SHP77 (cell line): ENCODE measurements around the gene CCM2.
A peak's percentile ranks its signal among the peaks of the same experiment; 100 is the strongest.

Source experiments
- DNase-seq, 2 experiments: peaks; one replicate each; lab custom pipeline; 2025; lab: John Stamatoyannopoulos, UW

Gene CCM2

DNA sequence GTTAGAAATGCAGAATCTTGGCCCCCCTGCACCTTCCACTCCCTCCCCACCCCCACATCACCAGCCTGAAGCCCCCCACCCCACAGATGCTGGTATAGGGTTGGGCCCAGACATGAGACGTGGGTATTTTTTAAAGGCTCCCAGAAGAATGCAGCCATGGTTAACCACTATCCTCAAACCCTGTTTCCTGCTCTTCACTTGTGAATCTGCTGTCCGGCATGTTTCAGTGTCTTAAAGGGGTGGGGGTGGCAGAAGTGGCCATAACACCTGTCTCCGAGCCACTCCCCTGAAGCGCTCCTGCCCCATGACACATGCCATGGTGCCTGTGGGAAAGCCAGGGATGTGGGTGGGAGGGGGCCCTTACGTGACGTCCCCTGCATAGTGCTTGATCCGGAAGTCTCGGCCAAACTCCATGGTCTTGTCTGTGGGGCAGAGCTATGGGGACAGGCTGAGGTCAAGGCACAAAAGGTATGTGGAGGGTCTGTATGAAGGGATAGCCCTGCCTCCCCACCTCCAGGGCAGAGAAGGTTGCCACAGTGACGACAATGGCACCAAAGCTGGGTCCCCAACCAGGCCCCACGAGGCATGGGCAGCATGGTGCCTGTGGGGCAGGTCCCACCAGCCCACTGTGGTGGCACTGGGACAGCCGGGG lies 30.8 kb upstream of the CCM2 start:
- DNase-seq: no peak

DNA sequence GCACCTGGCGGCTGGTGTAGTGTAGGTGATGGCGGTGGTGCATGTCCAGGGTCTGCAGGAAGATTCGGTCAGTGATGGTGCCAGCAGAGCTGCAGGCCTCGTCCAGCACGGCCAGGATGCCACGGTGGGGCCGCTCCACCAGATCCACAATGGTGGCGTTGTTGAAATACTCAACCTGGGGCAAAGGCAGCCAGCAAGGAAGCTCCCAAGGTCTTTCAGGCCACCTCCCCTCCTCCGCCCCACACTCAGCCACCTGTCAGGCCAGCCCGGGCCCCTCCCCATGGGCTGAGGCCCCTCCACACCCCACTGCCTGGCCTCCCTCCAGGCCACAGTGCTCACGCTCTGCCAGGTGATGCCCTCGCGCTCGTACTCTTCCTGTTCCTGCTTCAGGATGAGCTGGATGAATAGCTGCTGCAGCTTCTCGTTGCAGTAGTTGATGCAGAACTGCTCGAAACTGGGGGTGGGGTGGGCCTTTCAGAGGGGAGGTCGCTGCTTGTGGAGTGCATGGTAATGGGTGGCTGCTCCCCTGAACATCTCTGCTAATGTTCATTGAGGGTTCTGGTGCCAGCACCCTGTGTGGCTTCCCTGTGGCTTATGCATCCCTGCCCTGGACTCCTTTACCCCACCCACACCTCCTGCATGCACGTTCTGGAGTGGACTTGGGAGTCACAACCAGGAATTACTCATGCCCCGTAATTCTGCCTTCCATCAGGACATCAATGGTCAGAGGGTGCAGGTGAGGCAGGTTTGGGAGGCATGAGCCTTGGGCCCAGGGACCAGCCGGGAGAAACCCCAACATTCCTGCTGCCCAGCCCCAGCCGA lies 30.1 kb upstream of the CCM2 start:
- DNase-seq: no peak

DNA sequence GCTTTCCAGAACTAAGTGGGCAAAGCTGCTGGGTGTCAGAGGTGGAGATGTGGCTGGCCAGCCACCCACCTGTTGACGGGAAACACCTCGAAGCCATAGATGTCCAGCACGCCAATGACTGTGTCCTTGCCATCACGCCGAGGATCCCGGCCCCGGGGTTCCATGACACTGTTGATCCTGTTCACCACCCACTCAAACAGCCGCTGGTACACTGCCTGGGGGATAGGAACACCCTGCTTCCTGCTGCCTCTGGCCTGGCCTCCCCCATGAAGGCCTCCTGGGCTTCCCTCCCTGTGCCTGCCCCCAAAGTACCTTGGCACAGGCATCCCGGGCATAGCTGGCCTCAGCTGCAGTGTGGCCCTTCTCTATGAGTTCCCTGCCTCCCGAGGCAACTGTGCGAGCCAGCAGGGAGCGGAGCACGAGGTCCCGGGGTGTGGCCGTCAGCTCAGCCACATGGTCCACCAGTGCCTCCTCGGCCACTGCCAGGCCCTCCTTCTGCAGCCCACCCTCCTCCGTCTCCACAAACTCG lies 29.4 kb upstream of the CCM2 start:
- DNase-seq: no peak

DNA sequence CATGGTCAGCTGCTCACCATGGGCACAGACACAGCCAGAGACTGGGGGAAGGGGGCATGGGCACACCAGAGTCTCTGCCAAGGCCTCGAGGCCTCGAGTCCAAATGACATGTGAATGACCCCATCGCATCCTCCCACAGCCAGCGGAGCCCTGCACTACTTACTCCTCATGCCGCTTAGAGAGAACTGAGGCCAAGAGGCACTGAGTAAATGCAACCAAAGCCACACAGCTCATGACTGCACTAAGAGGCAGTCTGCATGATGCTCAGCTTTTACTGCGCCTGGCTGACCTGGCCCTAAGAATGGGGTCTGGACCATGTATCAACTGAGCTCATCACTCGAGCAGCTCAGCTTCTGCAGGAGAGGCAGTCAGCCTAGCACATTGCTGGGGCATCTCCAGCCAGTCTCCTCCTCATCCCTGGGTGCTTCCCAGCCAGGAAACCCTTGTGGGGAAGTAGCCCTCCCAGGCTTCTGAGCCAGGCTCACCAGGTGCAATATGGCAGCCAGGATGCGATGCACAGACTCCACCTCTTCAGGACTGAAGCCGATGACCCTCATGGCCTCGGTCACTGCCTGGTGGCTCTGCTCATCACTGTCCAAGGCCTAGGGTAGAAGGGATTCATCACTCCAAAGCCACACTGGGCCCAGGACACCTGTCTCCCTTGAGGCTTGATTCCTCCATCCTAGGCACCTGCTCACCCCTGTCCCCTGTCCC lies 28.7 kb upstream of the CCM2 start:
- DNase-seq: no peak

DNA sequence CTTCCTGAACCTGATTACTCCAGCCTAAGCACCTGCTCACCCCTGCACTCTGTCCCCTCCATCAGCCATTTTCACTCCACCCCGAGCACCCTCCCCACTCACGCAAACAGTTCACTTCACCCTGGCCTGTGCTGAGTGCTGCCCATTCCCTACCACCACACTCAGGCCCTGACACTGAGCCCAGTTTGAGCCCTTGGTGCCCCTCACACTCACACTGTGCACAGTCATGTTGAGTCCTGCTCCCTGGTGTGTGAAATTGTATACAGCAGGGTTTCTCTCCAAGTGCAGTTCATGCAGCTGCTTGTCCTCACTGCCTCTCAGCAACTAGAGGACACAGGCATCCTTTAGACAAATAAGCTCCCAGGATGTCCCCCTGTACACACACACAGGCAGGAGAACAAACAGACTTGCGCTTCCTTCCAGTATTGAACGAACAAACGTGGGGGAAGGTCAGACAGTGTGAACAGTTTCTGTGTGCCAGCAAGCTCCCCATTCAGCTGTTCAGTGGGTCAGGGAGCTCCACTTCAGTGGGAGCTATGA lies 28.0 kb upstream of the CCM2 start:
- DNase-seq: peak; percentile 60 to 64

DNA sequence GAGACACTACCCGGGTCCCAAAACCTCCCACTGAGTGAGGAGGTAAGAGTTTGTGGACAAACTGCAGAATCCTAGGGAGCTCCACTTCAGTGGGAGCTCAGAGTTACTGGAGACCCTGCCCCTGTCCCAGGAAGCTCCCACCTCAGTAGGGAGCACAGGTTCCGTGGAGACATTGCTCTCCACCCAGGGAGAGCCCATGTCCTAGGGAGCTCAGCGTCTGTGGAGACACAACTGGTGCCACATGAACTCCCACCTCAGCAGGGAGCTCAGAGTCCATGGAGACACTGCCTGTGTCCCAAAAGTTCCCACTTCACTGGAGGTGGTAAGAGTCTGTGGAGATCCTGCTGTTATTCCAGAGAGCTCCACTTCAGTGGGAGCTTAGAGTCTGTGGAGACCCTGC lies 27.4 kb upstream of the CCM2 start:
- no peak for DNase-seq

DNA sequence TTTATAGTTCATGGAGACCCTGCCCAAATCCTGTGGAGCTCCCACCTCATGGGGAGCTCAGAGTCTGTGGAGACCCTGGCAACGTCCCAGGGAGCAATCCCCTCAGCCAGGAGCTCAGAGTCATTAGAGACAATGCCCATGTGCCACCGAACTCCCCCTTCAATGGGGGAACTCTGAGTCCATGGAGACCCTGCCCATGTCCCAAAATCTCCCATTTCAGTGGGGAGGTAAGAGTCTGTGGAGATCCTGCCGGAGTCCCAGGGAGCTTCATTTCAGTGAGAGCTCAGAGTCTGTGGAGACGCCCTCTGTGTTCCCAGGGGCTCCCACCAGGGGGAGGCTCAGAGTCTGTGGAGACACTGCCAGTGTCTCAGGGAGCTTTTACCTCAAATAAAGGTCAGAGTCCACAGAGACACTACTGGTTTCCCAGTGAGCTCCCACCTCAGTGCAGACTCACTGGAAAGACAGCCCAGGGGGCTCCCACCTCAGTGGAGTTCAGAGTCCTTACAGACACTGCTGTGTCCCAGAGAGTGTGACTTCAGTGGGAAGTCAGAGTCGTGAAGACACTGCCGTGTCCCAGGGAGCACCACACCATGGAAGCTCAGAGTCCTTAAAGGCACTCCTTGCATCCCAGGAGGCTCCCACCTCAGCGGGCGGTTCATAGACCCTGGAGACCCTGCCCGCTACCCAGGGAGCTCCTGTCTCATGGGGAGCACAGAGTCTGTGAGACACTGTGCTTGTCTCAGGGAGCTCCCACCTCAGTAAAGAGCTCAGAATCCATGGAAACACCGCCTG lies 26.2 kb upstream of the CCM2 start:
- peak; percentile 17 to 51 for DNase-seq

DNA sequence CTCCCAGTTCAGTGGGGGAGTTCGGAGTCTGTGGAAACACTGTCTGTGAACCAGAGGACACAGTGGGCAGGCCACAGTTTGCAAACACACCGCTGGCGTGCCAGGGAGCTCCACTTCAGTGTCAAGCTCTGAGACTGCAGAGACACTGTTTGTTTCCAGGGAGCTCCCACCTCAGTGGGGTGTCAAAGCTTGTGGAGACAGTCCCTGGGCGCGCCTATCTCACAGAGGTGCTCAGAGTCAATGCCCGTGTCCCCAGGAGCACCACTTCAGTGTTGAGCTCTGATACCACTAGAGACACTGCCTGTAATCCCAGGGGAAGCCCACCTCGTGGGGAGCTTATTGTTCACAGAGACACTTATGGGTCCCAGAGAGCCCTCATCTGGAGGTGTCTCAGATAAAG lies 25.5 kb upstream of the CCM2 start:
- DNase-seq: no peak

DNA sequence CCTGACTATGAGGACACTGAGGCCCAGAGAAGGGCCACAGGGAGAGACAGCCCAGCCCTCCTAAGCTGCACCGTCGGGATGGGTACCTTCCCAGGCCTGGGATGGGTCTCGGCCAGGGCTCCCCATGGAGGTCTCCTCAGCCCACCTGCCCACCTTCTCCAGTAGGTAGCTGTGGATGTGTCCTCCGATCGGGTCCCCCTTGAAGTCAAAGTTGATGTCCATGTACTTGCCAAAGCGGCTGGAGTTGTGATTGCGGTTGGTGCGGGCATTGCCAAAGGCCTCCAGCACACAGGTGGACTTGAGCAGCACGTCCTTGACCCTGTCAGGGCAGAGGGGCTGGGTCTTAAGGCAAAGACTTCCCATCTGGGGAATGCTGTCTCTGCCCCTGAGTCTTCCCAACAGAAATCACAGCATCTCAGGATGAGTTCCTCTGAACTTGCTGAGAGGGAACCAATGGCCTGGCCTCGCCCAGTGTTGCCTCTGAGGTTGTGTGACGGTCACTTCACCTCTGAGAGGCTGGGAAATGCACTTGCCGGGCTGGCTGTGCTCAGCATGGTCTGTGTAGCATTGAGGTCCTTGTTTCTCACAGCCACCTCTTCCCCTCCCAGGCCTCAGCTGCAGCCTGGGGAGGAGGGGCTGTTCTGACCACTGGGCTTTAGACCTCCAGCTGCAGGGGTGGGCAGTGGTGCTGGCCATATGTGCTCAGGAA lies 24.5 kb upstream of the CCM2 start:
- no peak for DNase-seq

DNA sequence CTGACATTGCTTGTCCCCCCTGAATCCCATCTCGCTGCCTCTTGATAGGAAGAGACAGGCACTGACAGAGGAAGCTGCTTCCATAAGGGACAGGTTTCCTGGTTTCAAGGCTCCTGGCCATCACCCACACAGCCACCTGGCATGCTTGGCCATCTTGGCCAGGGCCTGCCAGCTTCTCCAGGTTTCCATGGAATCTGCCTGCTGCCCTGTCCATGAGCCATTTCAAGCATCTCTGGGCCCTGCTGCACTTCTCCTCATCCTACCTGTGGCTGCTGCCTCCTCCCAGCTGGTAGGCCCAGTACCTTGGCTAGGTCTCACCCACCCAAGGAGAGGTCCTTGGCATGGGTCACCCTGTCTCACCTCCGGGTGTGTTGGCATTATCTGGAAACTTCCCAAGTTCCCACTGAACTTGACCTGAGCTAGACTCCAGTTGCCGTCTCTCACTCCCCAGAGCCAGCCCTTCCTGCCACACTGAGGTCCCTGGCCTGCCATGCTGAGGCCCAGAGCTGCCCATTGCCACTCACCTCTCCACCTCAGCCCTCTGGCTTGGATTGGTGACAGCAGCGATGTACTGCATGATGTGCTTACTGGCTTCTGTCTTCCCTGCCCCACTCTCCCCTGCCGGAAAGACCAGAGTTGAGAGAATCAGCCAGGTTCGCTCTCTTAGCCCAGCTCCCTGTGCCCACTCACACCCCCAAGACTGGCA lies 23.8 kb upstream of the CCM2 start:
- no peak for DNase-seq

DNA sequence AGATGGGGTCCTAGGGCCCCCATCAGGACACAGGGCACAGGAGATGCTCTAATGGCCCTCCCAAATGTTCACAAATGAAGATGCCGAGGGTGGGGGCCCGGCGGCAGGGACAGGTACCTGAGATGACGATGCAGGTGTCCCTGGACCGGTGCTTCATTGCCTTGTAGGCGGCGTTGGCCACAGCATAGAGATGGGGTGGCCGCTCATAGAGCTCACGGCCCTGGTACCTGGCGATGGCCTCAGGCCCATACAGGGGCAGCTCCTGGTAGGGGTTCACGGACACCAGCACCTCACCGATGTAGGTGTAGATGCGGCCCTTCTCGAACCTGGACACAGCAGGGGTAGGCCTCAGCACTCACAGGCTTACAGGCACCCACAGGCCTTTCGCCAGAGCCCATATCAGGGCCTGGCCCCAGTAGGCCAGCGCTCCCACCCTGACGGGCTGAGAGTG lies 23.2 kb upstream of the CCM2 start:
- no peak for DNase-seq

DNA sequence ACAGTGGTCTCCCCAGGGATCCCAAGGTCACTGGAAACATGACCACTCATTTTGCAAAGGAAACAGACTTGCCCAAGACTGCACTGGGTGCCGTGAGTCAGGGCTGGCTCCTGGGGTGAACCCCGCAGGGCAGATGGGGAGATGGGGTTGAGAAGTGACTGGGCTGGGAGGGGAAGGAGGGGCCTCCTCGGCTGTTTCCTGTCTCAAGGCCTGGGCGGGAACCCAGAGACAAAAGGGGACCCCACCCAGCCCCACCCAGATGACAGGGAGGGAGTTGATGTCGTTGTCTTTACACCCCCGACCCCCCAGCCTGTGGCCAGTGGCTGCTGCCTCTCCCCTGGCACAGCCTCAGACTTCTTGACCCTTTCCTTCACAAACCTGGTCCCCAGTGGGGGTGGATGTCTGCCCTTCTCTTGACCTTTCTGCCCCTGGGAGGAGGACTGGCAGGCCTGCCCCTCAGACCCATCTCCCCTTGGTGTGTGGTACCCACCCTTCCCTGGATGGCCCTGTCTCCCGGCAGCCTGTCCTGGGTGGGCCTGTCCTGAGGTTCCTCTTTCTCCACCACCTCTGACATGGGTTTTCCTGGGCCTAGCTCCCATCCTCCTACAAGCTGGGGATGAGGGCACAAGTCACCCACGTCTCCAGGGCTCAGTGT lies 22.6 kb upstream of the CCM2 start:
- DNase-seq: no peak

DNA sequence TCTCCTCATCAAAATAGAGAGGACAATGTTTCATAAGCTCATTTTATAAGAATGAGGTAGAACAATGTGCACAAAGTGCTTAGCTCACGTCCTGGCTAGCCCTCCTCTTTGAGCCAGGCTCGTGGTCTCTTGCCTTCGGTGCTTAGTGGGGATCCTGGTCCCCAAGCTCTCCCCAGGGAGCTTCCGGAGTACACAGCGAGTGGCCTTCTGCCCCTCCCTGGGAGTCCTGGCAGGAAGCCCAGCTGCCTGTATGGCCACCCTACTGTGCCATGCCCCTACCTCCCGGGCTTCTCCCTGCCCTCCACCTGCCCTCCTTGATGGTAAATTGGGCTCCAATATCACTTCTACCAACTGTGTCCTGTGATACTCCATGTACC lies 22.1 kb upstream of the CCM2 start:
- no peak for DNase-seq

DNA sequence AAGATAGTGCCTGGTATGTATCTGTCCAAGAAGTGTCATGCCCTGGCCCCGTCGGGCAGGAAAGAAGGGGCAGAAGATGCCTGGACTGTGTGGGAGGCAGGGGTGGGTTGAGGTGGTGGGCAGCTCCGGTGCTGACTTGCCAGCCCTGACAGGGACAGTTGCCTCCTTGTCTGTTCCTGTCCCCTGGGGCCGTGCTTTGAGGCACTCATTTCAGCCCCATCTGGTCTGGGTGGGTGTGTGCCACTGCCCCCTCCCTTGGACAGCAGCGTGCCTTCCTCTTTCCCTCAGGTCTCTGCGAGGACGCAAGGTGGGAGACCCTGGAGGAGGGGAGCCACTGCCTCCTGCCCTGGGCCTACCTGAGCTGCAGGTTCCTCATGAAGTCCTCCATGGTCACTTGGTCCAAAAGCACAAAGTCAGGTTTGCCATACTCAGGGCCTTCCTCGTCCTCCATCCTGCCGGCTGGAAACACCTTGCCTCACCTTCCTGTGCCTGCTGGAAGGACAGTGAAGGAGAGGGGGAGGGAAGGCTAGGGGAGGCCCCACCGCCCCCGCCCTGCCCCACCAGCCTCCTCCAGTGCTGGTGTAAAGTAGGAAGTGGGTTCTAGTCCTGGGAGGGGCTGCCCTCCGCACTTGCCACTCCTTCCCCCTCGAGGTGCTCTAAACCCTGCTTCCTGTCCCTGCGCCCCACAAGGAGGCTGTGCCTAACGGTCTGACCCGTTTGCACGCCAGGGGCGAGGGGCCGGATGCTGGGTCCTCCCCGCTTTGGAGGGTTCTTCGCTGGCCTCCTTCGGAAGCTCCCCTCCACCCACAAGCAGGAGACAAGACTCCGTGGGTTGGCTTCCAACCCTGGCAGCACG lies 21.3 kb upstream of the CCM2 start, which contains the start of gene MYO1G:
TSS of gene MYO1G (minus strand) at position 505 of the 856 bp plus-strand sequence. CDS start at position 451, 54 bp downstream.
- no peak for DNase-seq

DNA sequence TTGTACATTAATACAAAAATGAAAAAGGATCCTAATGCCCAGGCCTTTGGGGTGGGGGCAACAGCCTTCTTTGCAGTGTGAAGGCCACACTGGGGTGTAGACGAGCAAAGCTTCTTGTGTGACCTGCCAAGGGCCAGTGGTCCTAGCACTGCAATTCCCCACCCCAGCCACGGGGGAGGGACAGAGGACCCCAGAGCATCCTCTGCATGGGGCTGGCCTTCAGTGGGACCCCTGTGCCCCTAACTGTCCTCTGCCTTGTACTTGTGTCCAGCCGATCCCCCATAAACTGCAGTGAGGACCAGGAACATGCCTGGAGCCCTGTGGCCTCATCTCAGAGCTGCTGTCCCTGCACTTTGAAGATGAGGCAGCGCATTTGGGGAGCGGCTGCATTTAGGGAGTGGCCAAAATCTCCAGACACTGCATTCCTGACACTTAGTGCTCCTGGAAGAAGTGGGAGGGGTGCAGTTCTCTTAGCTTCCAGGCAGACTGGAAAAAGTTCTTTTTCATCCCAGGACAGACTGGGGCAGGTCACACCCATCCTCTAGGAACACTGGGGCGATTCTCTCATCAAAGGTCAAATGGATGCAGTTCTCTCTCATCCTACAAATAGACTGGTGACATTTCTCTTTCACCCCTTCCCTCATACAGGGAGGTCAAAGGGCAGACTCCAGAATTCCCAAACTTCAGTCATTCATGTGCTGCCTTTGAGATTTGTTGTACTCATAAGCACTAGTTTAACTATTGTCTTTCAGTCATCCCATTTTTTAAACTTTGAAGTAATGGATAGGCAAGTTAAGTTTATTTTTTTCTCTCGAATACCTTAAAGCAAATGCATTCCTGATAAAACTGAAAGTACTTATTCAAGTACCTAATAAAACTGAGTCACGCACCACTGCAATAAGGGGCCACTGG lies 20.3 kb upstream of the CCM2 start:
- DNase-seq: no peak

DNA sequence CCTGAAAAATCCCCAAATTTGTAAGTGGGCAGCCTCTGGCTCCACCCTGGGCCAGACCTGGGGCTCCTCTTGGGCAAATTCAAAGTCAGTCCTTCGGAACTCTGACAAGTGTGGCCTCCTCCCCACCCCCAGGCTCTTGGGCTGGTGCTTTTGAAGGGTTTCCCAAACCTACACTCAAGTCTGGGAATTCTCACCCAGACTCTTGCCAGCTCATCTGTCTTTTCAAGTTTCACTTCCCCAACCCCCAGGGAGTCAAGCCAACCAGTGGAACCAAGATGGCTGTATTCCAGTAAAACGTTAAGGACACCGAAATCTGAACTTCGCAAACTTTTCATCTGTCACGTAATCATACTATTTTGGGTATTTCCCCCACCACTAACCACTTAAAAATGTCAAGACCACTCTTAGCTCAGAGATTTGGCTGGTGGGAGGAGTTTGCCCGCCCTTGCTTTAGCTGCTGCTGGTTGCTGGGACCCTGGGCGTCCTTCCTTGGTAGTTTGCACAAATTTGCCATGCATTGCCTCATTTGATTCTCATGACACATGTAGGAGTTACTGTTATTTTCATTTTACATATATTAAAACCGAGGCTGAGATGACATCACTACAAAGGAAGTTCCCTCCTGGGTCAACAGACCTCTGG lies 19.5 kb upstream of the CCM2 start:
- no peak for DNase-seq

DNA sequence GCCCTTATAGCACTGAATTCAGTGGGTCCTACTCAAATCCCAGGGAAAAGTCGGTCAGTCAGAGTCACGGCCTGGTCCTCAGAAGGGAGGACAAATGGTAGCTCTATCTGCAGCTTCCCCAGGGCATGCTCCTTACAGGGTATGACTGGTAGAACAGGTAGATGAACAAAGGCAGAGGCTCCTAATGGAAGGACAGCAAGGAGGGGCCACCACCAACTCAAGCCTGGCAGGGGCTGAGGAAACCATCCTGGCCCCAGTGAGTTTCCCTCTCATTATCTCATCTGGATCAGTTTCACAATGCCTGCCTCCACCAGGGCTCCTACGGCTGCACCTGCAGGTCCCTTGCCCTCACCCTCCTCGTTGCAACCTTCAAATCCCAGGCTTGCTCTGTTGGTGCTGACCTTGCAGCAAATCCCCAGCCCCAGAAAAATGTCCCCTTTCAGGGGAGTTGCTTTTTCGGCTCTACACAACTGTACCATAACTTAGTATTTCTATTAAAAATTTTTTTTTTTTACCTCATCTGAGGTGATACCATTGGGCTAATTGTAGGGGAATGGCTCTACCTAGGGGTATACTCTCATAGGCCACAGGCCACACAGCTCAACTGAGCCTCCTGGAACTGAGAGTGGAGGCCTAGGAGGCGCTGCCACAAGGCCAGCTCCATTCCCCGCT lies 18.8 kb upstream of the CCM2 start:
- DNase-seq: no peak
